ENCODE data around the gene MED22. TPM values are rescaled to one million over a fixed set of nuclear protein-coding genes. Genes with fewer than 3 reads are reported as not detected.
"Not testable (repeated sequence)": the region's sequence is repeated elsewhere in the genome, so short reads cannot be mapped to it uniquely, and the experiment has no call there.

MED22 gene
- total and polyA plus RNA-seq, 2 donors (not counting 1 experiment from before 2014, with no cell fraction given): 13.9 to 17.8 TPM

GRCh38 chr9:133320421-133320881 is 27.5 kb downstream of the MED22 start:
- Histone ChIP-seq H3K27ac (ENCODE audit: insufficient read depth, low read length) (no peak overlapping the region), H3K4me1 (ENCODE audit: control insufficient read depth, extremely low read depth, insufficient read depth, low read length) (no peaks in the 10 kb centered on the region), H4K20me1 (ENCODE audit: control insufficient read depth, extremely low read depth, insufficient read depth, low read length) (no peaks in the 10 kb centered on the region), H3K9ac (ENCODE audit: insufficient read depth, low read length) (no peak overlapping the region), H3K27me3 (ENCODE audit: control insufficient read depth, insufficient read depth, low read length) (no peaks in the 10 kb centered on the region), H3K79me2 (ENCODE audit: control insufficient read depth, insufficient read depth, low read length) (no peaks in the 10 kb centered on the region), H3K9me3 (ENCODE audit: control insufficient read depth, insufficient read depth, low read depth, low read length) (no peaks in the 10 kb centered on the region), H2AFZ (ENCODE audit: low read length) (no peak overlapping the region), H3K36me3 (ENCODE audit: control insufficient read depth, insufficient read depth, low read length) (no peaks in the 10 kb centered on the region), H3K4me2 (ENCODE audit: extremely low read depth, insufficient read depth, low read length) (no peak overlapping the region), H3K4me3 (replicated peaks in 1 of 4; ENCODE audit: control extremely low read depth in 1 of 4, insufficient read depth in 1 of 4, low read depth in 3 of 4, low read length in 4 of 4) (no peak overlapping the region)
- no peak for TF ChIP-seq CTCF (conservative IDR thresholded peaks at IDR 0.05 in 1 of 2, IDR thresholded peaks at IDR 0.05 in 1 of 2; ENCODE audit: low read depth in 1 of 2, low read length in 2 of 2)
- TF ChIP-seq EZH2 (IDR thresholded peaks at IDR 0.05; ENCODE audit: low read length, missing control alignments): no peak
- no peak for DNase-seq (ENCODE audit: low read depth in 2 of 2)

GRCh38 chr9:133317551-133317950 is 30.4 kb downstream of the MED22 start:
- H3K9me3 ChIP-seq (ENCODE audit: control insufficient read depth, insufficient read depth, low read depth, low read length); H3K36me3 ChIP-seq (ENCODE audit: control insufficient read depth, insufficient read depth, low read length); H3K27ac ChIP-seq (ENCODE audit: insufficient read depth, low read length); H3K4me1 ChIP-seq (ENCODE audit: control insufficient read depth, extremely low read depth, insufficient read depth, low read length); H3K27me3 ChIP-seq (ENCODE audit: control insufficient read depth, insufficient read depth, low read length); H3K79me2 ChIP-seq (ENCODE audit: control insufficient read depth, insufficient read depth, low read length); H3K4me3 ChIP-seq (replicated peaks in 1 of 4; ENCODE audit: control extremely low read depth in 1 of 4, insufficient read depth in 1 of 4, low read depth in 3 of 4, low read length in 4 of 4); H4K20me1 ChIP-seq (ENCODE audit: control insufficient read depth, extremely low read depth, insufficient read depth, low read length); DNase-seq (ENCODE audit: low read depth in 2 of 2); H3K9ac ChIP-seq (ENCODE audit: insufficient read depth, low read length); H3K4me2 ChIP-seq (ENCODE audit: extremely low read depth, insufficient read depth, low read length); H2AFZ ChIP-seq (ENCODE audit: low read length): not testable (repeated sequence)

- H3K36me3 ChIP-seq (ENCODE audit: control insufficient read depth, insufficient read depth, low read length): no peaks in the 10 kb centered on the region
- no peak overlapping the region for H3K4me2 ChIP-seq (ENCODE audit: extremely low read depth, insufficient read depth, low read length)
- H3K4me1 ChIP-seq (ENCODE audit: control insufficient read depth, extremely low read depth, insufficient read depth, low read length): no peaks in the 10 kb centered on the region
- TF ChIP-seq CTCF (conservative IDR thresholded peaks at IDR 0.05 in 1 of 2, IDR thresholded peaks at IDR 0.05 in 1 of 2; ENCODE audit: low read depth in 1 of 2, low read length in 2 of 2): no peak
- no peak for TF ChIP-seq EZH2 (IDR thresholded peaks at IDR 0.05; ENCODE audit: low read length, missing control alignments)
- DNase-seq (ENCODE audit: low read depth in 2 of 2): no peak
- no peak overlapping the region for H3K9ac ChIP-seq (ENCODE audit: insufficient read depth, low read length)
- no peak overlapping the region for H2AFZ ChIP-seq (ENCODE audit: low read length)
- no peak overlapping the region for H3K4me3 ChIP-seq (replicated peaks in 1 of 4; ENCODE audit: control extremely low read depth in 1 of 4, insufficient read depth in 1 of 4, low read depth in 3 of 4, low read length in 4 of 4)
- H4K20me1 ChIP-seq (ENCODE audit: control insufficient read depth, extremely low read depth, insufficient read depth, low read length): no peaks in the 10 kb centered on the region
- H3K27me3 ChIP-seq (ENCODE audit: control insufficient read depth, insufficient read depth, low read length): no peaks in the 10 kb centered on the region
- no peaks in the 10 kb centered on the region for H3K79me2 ChIP-seq (ENCODE audit: control insufficient read depth, insufficient read depth, low read length)
- no peaks in the 10 kb centered on the region for H3K9me3 ChIP-seq (ENCODE audit: control insufficient read depth, insufficient read depth, low read depth, low read length)
- H3K27ac ChIP-seq (ENCODE audit: insufficient read depth, low read length): no peak overlapping the region
These were observed 31.9 kb downstream of the MED22 start for GRCh38 chr9:133315997-133316396.
